HG02678 (cell line): ENCODE measurements around the gene C1orf21.

Source experiments
- ATAC-seq: cut with Tn5 transposase; IDR thresholded peaks from one replicate; pipeline ENCODE4 v1.9.1; 2021; ENCODE audit warnings: mild to moderate bottlenecking, moderate library complexity; ENCODE audit not compliant: unreplicated experiment

C1orf21 gene

GRCh38 chr1:184443624-184444023 lies 56.8 kb downstream of the C1orf21 start:
- no peak for ATAC-seq

GRCh38 chr1:184445997-184446396 lies 59.2 kb downstream of the C1orf21 start:
- no peak for ATAC-seq

DNA sequence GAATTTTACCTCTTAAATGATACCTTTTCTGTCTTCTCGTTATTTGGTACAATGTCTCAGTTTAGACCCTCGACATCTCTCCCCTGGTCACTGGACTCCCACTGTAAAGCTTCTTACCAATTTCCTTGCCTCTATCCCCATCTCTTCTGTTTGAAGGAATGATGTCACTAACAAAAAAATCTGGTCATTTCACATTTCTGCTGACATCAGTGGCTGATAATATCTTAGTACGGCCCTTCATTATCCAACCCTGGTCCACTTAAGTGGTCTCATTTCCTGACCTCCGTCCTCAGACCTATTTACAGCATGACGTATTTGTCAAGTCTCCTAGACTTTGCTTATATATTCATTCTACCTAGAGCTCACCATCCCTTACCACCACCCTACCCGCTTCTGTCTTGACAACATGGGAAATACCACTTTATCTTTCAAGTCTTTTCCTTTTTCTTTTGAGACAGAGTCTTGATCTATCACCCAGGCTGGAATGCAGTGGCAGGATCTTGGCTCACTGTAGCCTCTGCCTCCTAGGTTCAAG lies 60.9 kb downstream of the C1orf21 start:
- no peak for ATAC-seq

DNA sequence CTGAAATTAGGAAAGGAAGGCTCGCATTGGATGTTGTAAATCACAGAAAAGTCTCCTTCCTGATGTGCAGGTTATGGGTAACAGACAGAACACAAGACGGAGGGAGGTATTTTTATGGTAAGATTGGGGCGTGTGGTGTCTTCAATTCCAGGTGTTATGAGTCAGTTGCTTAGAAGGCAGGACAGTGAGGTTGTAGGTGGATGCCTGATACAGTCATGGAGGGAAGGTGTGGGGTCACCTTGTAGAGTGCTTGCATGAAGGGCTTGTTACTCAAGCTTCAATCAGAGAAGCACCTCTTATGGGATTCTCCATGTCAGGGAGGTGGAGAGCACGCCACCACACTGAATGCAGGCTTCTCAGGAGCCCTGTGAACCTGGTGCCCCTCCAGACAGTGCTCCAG lies 63.1 kb downstream of the C1orf21 start:
- ATAC-seq = no peak

- ATAC-seq = no peak
These were observed 69.0 kb downstream of the C1orf21 start for GRCh38 chr1:184455786-184456185.

DNA sequence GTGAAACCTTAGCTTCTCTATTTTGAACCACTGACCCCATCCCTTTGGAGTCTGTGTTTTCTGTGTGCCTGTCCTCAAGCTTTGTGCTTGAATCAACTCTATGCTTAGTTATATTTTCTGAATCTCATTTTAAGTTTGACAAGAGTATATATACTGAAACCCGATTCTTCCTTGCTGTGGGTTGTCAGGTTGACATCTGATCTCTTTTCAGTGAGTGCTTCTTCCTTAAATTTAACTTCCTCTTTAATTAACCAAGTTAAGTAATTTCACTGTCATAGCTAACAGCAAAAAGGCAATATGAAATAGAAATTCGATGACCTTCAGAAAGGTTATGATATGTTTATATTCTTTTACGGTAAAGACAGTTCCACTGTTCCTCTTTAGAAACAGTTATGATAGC lies 69.4 kb downstream of the C1orf21 start:
- no peak for ATAC-seq

DNA sequence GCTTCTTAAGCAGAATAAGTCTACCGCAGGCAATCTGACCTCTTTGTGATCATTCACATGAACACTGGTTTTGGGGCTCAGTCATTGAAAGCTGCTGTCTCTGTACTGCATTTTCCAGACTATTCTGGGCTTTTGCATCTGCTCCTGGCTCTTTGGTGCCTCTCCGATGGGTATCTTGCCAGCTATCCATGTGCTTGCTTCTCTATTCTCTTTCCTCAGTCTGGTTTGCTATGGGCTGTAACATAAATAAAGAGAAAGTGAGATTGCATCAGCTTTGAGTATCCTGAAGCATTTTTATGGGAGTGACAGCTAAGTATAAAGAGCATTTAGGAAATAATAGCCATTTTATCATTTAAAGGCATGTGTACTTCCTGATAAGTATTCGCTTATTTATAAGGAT lies 70.7 kb downstream of the C1orf21 start:
- no peak for ATAC-seq

- ATAC-seq = no peak
These were observed 74.5 kb downstream of the C1orf21 start for GRCh38 chr1:184461321-184461720.

GRCh38 chr1:184462155-184462554 lies 75.3 kb downstream of the C1orf21 start:
- no peak for ATAC-seq

- no peak for ATAC-seq
These were observed 76.2 kb downstream of the C1orf21 start for GRCh38 chr1:184462990-184463389.

- no peak for ATAC-seq
These were observed 76.9 kb downstream of the C1orf21 start for GRCh38 chr1:184463680-184464079.

- ATAC-seq = no peak
These were observed 77.9 kb downstream of the C1orf21 start for GRCh38 chr1:184464757-184465156.

DNA sequence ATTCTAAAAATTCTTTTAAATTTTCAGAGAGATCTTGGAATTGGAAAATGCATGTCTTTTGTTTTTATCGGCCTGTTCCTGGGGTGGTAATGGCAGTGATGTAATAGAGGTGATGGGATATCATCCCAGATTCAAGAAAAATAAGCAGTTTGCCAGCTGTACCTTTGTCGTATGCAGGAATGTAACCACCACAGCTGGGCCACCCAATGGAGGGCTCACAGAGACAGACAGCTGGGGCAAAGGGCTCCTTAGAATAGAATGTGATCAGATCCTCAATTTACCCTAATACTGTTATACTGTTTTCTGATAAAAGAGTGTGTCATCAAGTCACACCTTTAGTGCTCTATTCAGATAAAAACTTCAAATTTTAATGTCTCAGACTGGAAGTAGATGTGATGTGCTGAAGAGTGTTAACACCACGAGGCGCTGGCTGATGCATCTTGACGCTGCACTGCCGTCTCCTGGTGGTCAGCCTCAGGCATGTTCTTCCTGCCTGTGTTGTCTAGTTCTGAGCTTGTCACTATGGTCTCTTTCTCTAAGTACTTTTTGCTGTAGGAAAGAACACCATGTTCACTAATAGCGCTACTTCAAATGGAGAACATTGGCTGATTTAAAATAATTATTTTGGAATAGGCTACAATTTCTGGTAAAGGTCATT lies 78.8 kb downstream of the C1orf21 start:
- no peak for ATAC-seq

DNA sequence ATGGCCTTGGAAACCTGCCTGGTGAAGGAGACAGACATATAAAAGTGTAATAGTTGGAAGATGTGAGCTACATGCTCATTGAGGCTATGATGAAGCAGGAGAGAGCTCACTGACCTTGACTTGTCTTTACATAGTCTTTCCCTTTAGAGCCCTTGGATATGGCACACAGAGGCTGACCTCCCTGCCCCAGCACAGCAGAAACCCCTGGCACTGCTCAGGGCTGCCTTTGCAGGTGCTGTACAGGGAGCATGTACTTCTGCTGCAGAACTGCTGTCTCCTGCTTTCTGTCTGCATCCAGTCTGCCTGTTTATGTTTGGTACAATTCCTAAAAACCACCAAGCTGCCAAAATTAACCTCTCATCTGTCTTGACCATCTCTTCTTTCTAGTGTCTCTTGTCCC lies 80.5 kb downstream of the C1orf21 start:
- no peak for ATAC-seq

DNA sequence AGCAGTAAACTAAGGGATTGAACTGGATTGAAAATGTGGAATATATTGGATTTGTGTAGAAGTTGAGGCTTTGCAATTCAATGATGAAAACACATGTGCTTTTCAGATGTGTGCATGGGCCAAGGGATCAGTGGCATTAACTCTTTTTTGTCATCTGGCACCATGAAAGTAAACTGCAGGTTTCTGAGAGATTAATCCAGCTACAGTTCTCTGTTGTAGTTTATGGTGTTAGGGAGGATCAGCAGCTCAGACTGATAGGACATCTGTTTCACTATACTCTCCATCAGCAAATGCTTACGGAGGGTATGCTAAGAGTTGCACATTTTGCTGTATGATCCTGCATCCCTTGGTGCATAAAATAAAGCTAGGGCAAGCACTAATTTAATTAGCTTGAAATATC lies 82.6 kb downstream of the C1orf21 start:
- ATAC-seq = no peak

DNA sequence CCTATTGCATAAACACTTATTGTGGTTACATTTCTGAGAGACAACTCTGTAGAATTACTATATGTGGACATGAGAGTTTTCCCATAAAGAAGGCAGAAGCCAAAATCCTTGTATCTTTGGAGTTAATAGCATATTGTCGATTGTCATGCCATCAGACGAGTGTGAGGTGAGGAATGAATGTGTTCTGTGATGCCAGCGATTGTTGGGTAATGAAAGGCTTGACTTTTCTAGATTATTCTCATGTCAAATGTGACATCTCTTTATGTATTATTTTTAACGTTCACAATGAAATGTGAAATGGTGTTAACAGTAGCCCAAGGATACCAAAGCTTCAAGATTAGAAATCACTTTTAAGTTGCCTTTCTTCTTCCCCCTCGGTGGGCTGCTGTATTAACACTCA lies 84.9 kb downstream of the C1orf21 start:
- ATAC-seq = no peak

DNA sequence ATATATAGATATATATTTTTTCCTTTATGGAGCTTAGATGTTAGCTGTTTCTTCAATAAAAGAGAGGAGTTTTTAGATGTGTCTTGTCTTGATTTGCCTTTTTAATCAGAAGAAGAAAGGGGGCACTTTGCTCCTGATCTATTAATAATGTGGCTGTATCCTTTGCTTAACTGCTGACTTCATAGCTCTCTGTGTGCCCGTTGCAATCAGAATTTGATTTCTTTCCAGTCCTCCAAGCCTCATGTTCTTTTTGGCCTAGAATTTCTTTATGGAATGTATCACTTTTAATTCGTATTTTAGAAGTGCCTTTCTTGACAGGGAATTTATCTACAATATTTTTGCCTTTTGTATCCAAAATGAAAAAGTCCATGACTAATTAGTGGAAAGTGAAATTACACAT lies 85.3 kb downstream of the C1orf21 start:
- no peak for ATAC-seq

- ATAC-seq = no peak
These were observed 86.5 kb downstream of the C1orf21 start for GRCh38 chr1:184473176-184473966.

GRCh38 chr1:184476187-184476586 lies 89.4 kb downstream of the C1orf21 start:
- ATAC-seq = no peak

DNA sequence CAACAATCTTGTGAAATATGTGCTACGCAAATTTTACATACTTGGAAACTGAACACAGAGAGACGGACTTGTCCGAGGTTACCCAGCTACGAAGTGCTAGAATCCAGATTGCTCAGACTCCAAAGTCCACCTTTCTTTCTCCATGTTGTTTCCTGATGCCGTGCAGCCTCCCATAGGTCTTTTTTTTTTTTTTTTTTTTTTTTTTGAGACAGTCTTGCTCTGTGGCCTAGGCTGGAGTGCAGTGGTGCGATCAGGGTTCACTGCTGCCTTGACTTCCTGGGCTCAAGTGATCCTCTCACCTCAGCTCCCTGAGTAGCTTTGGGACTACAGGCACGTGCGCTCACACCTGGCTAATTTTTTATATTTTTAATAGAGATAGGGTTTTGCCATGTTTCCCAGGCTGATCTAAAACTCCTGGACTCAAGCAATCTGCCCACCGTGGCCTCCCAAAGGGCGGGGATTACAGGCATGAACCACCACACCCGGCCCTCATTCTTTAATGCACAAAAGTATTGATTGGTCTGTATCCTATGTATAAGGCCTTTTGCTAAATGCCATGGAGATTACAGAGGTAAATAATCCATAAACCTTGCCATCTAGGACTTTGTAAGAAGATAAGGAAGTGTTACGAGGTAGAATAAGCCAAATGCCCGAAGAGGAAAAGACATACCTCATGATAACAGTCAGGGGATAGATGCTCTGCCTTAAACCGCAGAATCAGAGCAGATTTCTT lies 92.8 kb downstream of the C1orf21 start:
- ATAC-seq = no peak

DNA sequence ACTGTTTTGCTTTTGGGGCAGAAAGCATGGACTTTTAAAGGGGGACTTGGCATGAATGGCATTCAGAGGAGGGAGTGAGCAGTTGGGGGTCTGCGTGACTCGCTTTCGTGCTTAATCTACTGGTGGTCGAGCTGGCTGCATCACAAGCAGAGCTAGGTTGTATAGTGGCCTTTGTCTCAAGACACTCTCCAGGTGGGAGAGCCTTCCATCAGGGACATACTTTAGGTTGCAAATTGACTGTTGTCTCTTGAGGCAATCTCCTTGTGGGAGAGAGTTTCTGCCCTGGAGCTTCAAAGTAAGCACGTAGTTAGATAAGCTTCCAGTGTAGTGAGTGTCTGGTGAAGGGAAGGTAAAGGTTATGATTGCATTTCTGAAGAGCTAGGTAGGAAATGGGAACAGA lies 93.9 kb downstream of the C1orf21 start:
- ATAC-seq = no peak

- ATAC-seq = no peak
These were observed 95.3 kb downstream of the C1orf21 start for GRCh38 chr1:184482136-184482535.
